Osteocyte (in vitro differentiated cells): ENCODE data around the gene EDEM2. TPM values are rescaled to one million over a fixed set of nuclear protein-coding genes. Genes with fewer than 3 reads are reported as not detected.
"Not testable (repeated sequence)": the region's sequence is repeated elsewhere in the genome, so short reads cannot be mapped to it uniquely, and the experiment has no call there.

Source experiments
- DNase-seq: peaks from one replicate; pipeline ENCODE4 v3.0.0; 2021; ENCODE audit warnings: mixed read lengths; ENCODE audit not compliant: unreplicated experiment; ENCODE audit errors: extremely low spot score
- H3K27ac Mint-ChIP-seq: one replicate; pipeline ENCODE4 v1.8.0; 2021; ENCODE audit warnings: mild to moderate bottlenecking, mixed read lengths; ENCODE audit not compliant: unreplicated experiment
- H3K27me3 Mint-ChIP-seq: one replicate; pipeline ENCODE4 v1.8.0; 2021; ENCODE audit warnings: mixed read lengths; ENCODE audit not compliant: unreplicated experiment
- H3K36me3 Mint-ChIP-seq: one replicate; pipeline ENCODE4 v1.8.0; 2021; ENCODE audit warnings: mixed read lengths; ENCODE audit not compliant: unreplicated experiment
- H3K4me1 Mint-ChIP-seq: one replicate; pipeline ENCODE4 v1.8.0; 2021; ENCODE audit warnings: mixed read lengths; ENCODE audit not compliant: unreplicated experiment
- H3K4me3 Mint-ChIP-seq: one replicate; pipeline ENCODE4 v1.8.0; 2021; ENCODE audit warnings: mild to moderate bottlenecking, moderate library complexity, mixed read lengths; ENCODE audit not compliant: unreplicated experiment
- H3K9me3 Mint-ChIP-seq: one replicate; pipeline ENCODE4 v1.8.0; 2021; ENCODE audit warnings: mixed read lengths; ENCODE audit not compliant: unreplicated experiment
- CTCF ChIP-seq: fragments of 200-600 bp; sonication (generic); IDR thresholded peaks from 2 replicates; pipeline ENCODE4 v1.5.0; 2021; ENCODE audit warnings: antibody characterized with exemption, mild to moderate bottlenecking, moderate library complexity
- total RNA-seq: library from RNA; stranded (reverse); gene quantifications from 2 replicates; pipeline ENCODE4 v1.2.1, GENCODE V29; 2021

The EDEM2 gene
- total RNA-seq, 1 donor from 2014 or later, result 17.5 TPM

GRCh38 chr20:35151736-35152135 lies 4.6 kb upstream of the EDEM2 start:
- no peak for TF ChIP-seq CTCF
- Mint-ChIP-seq H3K9me3 (no peaks in the 10 kb centered on the region), H3K4me3 (no peak overlapping the region), H3K27ac (no peak overlapping the region), H3K27me3 (peaks cover 5% of the 10 kb centered on the region), H3K4me1 (peaks cover 15% of the 10 kb centered on the region), H3K36me3 (no peaks in the 10 kb centered on the region)
- DNase-seq, result no peak

- Mint-ChIP-seq H3K4me1 (peaks cover 19% of the 10 kb centered on the region), H3K4me3 (no peak overlapping the region), H3K9me3 (no peaks in the 10 kb centered on the region), H3K27me3 (peaks cover 5% of the 10 kb centered on the region), H3K27ac (no peak overlapping the region), H3K36me3 (no peaks in the 10 kb centered on the region)
- DNase-seq, result no peak
- no peak for TF ChIP-seq CTCF
Observed at GRCh38 chr20:35150846-35151579, 3.9 kb upstream of the EDEM2 start.

DNA sequence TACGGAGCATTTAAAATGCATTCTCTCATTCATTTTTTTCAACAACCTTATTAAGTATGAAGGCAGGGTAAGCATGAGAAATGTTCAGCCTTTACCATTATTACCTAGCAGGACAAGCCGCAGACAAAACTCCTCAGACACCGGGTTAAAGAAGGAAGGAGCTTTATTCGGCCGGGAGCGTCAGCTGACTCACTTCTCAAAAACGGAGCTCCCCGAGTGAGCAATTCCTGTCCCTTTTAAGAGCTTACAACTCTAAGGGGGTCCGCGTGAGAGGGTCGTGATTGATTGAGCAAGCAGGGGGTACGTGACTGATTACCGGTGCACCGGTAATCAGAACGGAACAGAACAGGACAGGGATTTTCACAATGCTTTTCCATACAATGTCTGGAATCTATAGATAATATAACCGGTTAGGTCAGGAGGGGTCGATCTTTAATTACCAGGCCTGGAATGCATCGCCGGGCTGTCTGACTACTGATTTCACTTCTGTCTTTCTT lies 487 bp upstream of the EDEM2 start:
- peak overlapping the region; percentile 94 for H3K4me3 Mint-ChIP-seq
- H3K27me3 Mint-ChIP-seq, DNase-seq, H3K36me3 Mint-ChIP-seq, H3K9me3 Mint-ChIP-seq: not testable (repeated sequence)
- H3K4me1 Mint-ChIP-seq, result peaks cover 25% of the 10 kb centered on the region
- H3K27ac Mint-ChIP-seq, result peak overlapping the region; percentile 74

DNA sequence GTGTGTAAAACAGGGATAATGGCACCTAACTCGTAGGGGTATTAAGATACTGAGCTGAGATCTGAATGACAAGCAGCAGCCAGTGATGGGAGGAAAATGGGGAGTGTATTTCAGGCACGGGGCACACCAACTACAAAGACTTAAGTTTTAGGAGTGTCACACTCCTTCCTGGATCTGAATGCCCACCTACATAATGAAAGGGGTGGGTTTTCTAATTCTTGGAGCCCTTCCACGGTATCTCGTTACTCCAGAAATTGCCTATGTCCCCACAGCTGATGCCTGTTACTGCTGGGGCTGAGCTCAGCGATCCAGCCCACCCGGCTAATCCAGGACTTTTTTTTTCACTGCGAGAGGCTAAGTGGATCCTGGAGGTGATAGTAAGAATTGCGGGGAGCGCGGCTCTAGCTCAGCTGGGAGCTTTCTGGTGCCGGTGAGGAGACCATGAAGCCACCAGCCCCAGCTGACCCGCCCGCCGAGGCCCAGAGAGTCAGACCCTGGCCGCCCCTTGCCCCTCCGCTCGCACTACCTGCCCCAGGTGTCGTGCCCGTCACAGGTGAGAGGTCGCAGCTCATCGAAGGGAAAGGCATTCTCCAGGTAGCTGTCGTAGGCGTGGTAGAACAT lies 727 bp downstream of the EDEM2 start:
- no peak for TF ChIP-seq CTCF
- Mint-ChIP-seq H3K4me1 (peaks cover 25% of the 10 kb centered on the region), H3K27me3 (peaks cover 5% of the 10 kb centered on the region), H3K27ac (peak overlapping the region; percentile 74), H3K9me3 (no peaks in the 10 kb centered on the region), H3K36me3 (peaks cover 9% of the 10 kb centered on the region), H3K4me3 (peak overlapping the region; percentile 94)
- no peak for DNase-seq

- peak; percentile 79 for TF ChIP-seq CTCF
- no peak for DNase-seq
- Mint-ChIP-seq H3K9me3 (no peaks in the 10 kb centered on the region), H3K4me3 (peak overlapping the region; percentile 44), H3K27ac (no peak overlapping the region), H3K27me3 (no peaks in the 10 kb centered on the region), H3K4me1 (peaks cover 25% of the 10 kb centered on the region), H3K36me3 (peaks cover 15% of the 10 kb centered on the region)
Observed at GRCh38 chr20:35145141-35145564, 2.0 kb downstream of the EDEM2 start.
